Activated CD4-positive, alpha-beta T cell treated with anti-CD3 and anti-CD28 coated beads for 1 hour (primary cell): ENCODE measurements around the gene PGGT1B.
"Not testable (repeated sequence)": the region's sequence is repeated elsewhere in the genome, so short reads cannot be mapped to it uniquely, and the experiment has no call there.

Source experiments
- DNase-seq: peaks from one replicate; pipeline ENCODE4 v3.0.0-alpha.2; 2020

Gene PGGT1B

DNA sequence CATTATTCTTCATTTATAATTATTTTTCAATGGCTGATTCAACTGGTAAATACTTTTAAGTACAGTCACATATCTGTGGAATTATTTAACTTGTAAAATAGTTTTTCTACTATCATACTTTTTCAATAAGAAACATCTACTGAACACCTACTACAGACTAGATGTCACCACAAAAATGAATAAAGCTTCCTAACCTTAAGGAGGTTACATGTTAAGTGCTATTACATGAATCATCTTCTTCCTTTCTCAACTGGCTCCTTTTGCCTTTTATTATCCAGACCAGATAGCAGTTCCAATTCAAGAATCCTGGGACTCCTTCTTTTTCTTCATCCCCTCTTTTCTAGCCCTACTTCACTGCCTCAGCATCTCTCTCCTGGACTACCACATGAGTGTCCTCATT lies 4.7 kb downstream of the PGGT1B start:
- DNase-seq: no peak

DNA sequence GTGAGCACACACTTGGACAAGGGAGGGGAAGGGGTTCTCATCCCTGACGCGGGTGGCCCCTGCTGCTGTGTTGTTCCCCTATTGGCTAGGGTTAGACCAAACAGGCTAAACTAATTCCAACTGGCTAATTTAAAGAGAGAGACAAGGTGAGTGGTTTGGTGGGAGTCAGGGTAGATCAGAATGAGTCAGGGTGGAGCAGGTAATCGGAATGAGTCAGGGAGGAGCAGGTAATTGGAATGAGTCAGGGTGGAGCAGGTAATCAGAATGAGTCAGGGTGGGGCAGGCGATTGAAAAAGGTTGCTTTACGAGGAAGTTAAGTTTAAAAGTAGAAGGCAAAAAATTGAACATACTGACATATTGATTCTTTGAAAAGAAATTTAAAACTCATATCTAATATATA lies 13.3 kb downstream of the PGGT1B start:
- not testable (repeated sequence) for DNase-seq

DNA sequence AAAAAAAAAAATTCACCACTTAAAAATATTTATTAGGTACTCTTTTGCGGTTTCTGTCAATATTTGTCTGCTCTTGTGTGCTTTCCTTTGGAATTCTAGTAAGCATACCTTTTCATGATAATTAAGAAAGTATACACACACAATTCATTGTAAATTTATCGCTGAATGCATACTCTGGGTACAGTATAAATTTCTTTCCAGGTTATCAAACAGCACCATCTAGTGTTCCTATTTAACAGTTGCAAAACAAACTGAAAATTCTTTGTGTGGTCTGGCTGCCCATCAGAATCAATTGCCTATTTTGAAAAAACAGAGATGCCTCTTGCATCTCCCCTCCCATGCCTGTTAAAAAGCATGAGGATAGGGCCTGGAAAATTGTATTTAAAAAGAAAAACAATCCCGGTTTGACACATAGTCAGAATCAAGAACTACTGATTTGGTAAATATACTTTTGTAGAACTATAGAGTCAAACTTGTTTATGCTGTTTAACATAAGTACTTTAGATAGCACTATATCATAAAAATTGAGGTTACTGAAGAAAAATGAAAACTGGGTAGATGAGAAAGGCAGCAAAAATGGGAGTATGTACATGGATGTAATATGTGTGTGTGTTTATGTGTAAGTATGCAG lies 16.2 kb downstream of the PGGT1B start:
- DNase-seq: no peak

DNA sequence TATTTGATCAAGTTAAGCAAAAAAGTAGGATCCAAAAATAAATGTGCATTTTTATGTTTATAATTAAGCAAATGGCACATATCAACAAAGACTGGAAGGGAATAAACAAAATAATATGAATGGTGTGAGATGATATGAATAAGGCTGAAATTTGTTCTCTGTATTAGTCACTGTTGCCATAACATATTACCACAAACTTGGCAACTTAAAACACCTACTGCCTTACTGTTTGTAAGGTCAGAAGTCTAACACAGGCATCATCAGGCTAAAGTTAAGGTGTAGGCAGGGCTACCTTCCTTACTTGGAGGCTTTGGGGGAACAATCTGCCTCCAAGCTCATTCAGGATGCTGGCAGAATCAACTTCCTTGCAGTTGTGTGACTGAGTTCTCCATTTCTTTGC lies 19.3 kb downstream of the PGGT1B start:
- no peak for DNase-seq

DNA sequence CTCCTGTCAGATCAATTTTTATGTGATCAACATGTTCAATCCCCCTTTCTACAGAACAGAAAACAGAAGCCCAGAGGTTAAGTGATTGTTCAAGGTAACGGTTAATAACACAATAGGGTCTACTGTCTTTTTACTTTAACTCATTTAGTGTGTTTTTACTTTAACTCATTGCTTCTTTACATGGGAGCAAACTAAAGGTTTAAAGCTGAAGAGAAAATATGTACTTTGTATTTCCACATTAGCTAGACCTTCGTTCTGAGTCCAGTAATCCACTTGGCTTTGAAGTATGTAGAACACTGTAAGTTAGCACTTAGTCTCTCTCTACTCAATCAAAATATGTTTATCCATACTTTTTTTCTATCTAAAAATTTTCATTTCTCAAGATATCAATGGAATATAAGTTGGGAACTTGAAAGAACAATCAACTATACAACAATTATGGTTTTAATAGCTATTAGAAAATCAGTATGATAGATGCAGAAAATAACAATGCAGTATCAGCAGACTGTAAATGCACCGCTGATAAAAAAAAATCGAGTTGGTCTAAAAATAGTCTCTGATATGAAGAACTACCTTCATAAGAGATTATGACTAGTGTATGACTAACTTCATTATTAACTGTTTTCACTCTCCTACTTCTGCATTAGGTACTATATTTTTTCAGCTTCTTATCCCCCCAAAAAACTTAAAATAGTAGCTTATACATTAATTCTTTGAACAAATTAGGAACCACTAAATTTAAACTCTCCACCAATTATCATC lies 20.6 kb downstream of the PGGT1B start:
- DNase-seq: no peak

DNA sequence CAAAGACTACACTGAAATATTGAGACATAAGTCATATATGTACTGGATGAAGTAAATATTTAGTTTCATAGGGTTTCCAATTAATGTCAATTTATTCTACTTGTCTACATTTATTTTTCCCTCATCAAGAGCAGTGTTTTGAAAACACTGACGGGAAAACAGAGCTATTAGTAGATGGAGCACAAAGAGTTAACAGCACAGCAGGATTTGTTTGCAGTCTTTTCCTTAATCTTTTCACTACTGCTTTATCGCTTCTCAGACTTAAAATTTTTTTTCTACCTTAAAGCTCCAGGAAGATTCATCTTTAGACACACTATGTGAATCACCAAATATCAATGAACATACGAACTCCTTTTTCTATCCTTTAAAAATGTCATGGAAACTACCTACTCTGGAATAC lies 25.6 kb downstream of the PGGT1B start:
- DNase-seq: no peak

DNA sequence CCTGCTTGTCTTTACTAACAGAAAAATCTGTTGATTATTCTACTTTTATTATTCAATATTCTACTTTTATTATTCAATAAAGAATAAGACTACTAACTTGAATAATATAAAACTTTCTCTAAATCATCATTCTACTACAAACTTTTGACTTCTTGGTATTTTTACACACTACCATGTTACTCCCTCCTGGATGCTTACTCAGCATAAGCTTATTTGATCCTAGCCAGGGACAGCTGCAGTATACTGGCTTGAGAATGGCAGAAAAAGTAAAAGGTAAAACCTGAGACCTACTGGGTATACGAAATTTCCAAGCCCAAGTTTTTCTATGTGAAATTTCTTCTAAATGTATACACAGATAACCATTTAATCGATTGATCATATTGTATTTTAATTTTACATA lies 26.1 kb downstream of the PGGT1B start:
- no peak for DNase-seq

DNA sequence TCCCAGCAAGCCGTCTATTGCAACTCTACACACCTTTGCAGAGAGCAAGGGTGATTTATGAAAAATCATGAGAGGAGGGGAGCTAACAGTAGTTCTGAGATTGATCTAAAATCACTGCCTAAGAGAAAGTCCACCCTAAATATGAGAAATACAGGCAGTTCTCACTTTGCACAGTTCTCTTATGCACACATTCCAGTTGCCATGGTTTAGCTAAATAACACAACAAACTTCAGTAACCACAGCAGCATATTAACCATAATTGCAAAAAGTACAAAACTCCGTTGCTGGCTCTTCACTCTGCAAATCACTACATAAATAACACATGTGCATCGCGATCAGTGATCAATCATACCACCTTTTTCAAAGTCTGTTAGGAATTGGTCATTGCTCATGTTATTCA lies 31.1 kb downstream of the PGGT1B start:
- no peak for DNase-seq

- no peak for DNase-seq
Measured at GRCh38 chr5:115229606-115230005, 33.1 kb downstream of the PGGT1B start.

DNA sequence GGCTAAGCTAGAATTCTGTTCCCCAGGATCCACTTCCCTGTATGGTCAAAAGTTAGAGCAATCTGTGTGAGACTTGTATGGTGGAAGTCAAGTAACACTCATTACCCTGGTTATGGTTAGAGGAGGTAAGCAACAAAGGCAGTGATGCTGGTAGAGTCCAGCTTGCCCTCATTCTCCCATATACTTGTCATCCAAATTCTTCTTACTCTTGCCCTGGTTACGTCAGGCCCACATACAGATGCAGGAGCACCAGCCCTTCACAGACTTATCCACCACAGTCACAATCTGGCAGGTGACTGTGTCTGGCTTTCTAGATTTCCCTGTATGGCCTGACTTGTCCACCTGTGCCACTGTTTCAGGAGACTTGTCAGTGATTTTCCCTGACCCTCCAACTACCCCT lies 35.4 kb downstream of the PGGT1B start:
- no peak for DNase-seq

DNA sequence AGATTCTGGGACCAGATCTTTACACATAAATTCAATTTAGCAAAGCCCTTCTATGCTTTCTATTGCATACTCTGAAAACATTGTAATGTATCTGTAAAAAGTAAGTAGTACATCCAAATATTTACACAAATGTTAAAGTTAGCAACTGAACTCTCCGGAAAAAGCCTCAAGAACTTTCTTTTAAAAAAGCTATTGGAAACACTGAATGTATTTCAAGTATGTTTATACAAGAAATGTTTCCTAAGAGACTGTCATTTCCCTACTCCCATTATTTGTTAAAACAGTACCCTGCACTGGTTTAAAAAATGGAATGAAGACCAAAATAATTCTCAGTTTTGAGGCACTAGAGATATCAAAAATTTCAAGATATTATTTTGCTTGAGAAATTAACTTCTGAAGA lies 48.1 kb downstream of the PGGT1B start:
- no peak for DNase-seq

DNA sequence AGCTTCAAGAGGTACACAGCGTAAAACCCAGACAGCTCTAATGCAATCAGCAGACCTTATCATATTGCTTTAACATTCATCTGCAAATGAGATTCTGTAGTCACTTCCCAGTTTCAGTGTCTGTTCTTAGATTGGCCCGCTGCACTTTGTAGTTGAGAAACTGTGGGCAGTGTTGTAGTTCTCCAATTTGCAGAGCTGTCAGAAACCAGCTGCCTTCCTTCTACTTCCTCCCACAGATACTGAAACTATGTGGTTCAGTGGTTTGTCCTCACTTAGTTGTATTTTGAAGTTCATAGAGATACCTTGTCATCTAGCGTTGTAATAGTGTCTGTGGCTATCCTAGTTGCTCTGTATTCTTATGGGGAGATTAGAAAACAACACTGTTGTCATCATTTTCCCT lies 53.4 kb downstream of the PGGT1B start:
- no peak for DNase-seq

- DNase-seq: no peak
Measured at GRCh38 chr5:115202952-115203351, 59.7 kb downstream of the PGGT1B start.

DNA sequence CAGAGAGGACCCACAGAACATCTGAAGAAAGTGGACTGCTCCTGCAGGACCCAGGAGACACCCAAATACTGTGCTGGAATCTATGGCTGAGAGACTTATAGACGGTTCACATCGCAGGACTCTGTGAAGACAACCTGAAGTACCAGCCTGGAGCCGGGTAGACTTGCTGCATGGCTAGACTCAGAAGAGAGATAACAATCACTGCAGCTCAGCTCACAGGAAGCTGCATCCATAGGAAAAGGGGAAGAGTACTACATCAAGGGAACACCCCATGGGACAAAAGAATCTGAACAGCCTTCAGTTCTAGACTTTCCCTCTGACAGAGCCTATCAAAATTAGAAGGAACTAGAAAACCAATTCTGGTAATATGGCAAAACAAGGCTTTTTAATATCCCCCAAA lies 66.5 kb downstream of the PGGT1B start:
- DNase-seq: no peak

- no peak for DNase-seq
Measured at GRCh38 chr5:115194676-115195075, 68.0 kb downstream of the PGGT1B start.

DNA sequence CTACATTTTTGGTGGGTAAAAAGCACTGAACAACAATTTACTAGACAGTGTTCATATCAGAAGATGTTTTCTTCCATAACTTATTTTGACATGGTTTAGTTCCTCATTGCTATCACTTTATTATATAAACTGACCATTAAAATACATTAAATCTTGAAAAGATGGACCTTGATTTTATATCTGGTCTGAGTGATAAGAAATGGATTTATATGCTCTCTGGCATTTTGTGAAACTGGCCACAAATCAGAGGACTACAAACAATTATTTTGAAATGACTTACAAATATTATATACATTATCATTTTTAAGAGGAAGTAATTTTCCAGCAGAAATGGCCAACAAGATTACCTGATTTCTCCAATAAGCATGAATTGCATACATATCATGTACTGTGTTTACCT lies 69.4 kb downstream of the PGGT1B start:
- no peak for DNase-seq

DNA sequence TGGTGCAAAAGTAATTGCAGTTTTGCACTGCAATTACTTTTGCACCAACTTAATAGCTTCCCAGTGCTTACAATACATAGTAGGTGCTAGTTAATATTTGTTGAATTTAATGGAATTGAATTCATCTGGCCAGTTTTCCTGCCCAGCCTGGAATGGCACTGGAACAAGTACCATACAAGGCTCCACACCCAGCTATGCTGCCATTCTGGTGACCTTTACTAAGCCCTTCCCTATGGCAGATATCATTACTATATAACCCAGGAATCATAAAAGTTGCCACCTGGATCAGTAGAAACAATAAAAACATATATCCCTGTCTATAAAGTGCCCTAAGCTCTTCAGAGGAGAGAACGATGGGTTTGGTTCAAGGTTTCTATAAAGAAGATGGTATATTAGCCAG lies 70.6 kb downstream of the PGGT1B start:
- DNase-seq: no peak

DNA sequence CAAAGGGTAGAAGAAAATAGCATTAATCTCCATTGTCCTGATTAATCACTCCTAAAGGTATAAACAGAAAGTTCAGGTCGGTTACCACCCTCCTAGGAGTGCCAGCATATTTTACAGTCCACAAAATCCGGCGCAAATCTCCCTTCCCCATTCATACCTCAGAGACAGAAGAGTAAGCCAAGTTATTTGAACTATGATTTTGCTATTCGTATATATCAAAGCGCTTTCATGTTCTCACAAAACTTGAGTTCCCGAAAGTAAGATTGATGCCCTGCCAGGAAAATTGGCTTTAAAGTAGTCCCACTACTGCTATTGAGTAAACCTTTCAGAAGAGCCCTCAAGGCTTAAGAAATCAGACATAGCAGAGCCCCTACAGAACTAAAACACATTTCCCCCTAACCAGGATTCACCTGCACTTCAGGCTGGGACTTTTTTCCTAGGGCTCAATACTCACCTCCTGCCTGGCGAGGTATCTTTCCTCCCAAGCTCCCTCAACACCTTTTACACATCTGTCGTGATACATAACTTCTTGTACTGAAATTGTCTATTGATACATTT lies 71.1 kb downstream of the PGGT1B start:
- no peak for DNase-seq

DNA sequence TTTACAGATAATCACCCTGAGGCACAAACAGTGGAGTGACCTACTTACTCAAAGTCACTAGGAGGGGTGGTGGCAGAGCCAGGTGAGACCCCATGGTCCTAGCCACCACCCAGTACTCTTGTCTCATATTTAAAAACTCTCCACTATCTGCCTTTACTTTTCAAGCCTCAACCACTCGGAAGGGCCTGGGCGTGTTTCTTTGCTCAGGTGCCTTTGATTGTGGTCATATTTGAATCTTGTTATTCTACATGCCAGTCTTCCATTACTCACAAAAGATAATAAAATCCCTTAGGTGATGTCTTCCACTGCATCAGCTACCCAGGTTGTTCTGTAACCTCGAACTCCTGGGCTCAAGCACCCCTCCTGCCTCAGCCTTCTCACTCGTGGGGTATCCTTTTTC lies 72.3 kb downstream of the PGGT1B start:
- DNase-seq: no peak

DNA sequence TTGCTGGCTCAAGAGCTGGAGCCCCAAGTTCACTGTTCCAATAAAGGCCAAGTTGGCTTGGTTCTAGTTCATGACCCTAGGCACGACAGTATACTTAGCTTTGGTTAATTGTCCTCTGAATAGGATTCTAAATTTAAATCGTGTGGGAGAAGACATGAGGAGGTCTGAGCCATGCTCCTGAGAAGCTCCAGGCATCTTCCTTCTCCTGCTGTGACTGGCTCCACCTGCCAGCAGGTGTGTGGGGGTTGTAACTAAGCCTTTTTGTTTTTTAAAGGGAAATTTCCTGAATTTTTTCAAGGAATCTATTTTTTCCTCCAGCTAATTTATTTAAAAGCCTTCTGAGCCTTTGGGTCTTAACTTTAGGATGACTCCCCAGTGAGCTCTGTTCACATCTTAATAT lies 72.8 kb downstream of the PGGT1B start:
- no peak for DNase-seq

- DNase-seq: no peak
Measured at GRCh38 chr5:115186794-115187193, 75.9 kb downstream of the PGGT1B start.

GRCh38 chr5:115184770-115185169 lies 77.9 kb downstream of the PGGT1B start:
- no peak for DNase-seq

DNA sequence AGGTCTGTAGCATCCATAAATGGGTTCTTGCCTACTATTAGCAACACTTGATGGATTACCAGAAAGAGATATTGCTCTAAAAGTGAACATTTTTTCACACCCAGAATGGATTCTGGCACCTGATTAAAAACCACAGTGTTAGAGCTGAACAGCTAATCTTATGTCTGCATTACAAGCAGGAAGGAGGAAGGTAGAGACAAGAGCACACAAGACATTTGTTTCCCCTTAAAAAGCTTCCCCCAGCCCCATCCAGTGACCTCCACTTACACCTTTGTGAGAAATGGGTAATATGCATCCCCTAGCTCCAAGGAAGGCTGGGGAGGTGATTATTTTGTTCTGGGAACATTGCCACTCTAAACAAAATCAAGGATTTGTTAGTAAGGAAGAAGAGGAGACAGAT lies 80.9 kb downstream of the PGGT1B start:
- no peak for DNase-seq

- DNase-seq: no peak
Measured at GRCh38 chr5:115180165-115180709, 82.4 kb downstream of the PGGT1B start.
